ENCODE data around the gene GPR146.

The GPR146 gene

GRCh38 chr7:1011297-1012003 lies 32.9 kb upstream of the GPR146 start:
- no peak for DNase-seq

- DNase-seq: no peak
Observed at GRCh38 chr7:1012004-1012715, 32.2 kb upstream of the GPR146 start.

DNA sequence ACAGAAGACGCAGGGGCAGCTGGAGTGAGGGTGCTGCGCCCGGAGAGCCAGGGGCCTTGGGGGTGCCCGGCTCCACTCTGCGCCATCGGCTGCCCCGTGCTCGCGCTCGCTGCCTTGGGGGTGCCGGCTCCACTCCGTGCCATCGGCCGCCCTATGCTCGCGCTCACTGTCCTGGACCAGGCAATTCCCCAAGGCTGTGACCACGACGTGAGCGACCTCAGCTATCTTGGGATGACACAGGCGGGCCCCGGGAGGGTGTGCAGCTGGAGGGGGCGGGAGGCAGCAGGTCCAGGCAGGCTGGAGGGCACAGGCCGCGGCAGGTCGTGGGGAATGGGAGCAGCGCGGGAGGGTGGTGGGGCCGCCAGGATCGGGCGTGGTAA lies 31.6 kb upstream of the GPR146 start:
- no peak for DNase-seq

DNA sequence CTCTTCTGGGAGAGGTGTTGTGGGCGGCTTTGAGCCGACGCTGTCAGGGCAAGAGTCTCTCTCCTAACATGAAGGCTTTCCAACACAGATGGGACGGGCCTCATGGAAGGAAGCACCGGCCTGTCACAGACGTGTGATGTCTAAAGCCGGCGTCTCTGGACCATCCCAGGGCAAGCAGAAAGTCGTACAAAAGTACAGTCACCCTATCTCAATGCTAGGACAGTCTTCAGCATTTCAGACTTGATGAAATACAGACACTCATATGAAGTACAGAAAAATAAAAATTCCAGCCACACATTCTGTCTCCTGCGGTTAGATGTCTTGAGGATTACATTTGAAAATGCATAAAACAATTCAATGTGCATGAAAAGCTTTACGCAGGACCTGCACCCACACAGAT lies 30.8 kb upstream of the GPR146 start:
- DNase-seq: no peak

DNA sequence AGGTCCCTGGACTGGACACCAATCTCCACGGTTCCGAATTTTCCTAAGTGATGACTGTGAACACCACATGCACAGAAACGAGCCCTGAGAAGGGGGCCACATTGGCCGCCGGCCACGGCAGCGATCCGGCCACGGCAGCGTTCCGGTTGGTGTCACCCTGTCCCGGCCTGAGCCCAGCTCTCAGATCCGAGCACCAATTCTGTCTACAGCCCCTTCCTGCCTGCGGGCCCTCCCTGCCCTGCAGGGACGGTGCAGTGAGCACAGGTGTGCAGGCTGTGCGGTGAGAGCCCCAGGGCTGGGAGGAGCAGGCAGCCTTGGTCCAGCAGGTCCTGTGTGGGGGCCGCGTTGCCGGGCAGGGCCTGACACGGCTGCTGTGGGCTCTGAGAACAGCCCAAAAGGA lies 29.7 kb upstream of the GPR146 start:
- no peak for DNase-seq

DNA sequence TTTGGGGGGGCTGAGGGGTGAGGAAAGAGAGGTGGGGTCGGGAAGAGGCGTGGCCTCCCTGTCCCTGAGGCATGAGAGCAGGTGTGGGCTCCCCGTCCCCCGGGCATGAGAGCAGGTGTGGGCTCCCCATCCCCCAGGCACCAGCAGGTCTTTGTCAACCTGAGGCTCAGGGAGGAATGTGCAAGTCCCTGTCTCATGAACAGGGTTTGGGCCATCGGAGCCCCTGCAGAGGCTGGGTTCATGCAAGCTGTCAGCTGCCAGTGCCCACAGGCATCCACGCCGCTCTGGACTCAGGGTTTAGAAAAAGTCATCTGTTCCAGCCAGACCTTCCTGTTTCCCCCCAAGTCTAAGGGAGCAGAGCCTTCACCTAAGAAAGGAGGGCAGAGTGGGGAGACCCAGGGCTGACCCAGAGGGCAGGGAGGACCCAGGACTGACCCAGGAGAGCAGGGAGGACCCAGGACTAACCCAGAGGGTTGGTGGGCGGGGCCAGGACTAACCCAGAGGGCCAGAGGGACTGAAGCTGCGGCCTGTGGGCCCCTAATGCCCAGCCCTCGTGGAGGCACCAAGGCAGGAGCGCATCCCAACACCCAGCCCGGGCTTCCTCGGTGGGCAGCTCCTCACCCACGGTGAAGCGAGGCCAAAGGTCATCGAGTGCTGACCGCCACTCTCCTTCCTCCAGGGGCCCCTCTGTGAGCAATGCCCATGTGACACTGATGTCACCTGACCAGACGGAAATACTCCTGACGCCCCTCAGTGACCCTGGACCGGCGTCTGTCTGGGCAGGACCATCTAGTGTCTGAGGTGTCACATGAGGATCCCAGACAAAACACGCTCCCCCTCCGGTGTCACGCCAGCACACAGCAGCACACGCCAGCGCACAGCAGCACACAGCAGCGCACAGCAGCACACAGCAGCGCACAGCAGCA lies 28.9 kb upstream of the GPR146 start:
- no peak for DNase-seq

- DNase-seq: no peak
Observed at GRCh38 chr7:1016577-1017531, 27.5 kb upstream of the GPR146 start.

DNA sequence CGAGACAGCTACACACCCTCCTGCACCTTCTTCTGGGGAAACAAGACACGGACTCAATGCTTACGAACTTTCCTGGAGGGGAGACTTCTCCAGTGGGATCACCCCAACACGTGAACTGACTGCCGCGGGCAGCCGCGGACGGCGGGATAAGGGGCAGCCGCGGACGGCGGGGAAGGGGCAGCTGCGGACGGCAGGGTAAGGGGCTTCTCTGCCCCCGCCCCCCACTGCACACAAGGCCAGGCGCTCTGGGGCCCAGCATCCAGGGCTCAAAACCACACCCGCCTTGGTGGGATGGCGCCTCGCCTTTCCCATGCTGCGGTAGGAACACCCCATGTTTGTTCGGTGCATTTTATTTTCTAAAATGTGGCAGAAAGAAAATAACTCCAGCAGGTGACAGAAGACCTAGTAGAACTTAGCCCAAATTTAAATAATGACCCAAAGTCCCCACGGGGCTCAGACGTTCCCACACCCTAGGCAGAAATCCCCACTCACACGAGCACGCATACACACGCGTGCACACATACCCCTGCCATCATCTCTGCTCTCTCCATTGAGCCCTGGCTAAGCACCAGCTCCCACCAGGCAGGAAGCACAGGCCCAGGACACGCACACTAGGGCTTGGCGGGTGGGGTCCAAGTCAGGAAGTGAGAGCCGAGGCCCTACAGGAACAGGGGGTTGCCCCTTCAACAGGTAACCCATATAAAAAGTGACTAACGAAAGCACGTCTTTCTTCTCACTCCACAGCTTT lies 26.6 kb upstream of the GPR146 start:
- no peak for DNase-seq

DNA sequence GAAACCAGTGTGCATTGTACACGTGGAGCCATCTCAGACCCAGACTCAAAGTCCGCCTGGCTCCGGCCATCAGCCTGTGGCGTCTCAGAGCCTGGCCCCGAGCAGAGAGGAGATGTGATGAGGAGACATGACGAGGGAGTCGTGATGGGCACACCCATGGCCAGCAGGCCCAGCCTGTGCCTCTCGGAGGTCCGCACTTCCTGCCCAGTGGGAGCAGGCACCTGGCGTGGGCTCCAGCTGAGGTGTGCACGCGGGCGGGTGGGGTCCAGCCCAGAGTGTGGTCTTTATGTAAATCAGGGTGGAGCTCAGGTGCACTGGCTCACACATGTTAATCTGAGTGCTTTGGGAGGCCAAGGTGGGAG lies 26.0 kb upstream of the GPR146 start:
- DNase-seq: no peak

GRCh38 chr7:1019255-1019785 lies 25.0 kb upstream of the GPR146 start:
- DNase-seq: no peak

- DNase-seq: no peak
Observed at GRCh38 chr7:1019789-1020610, 24.3 kb upstream of the GPR146 start.

GRCh38 chr7:1020849-1021251 lies 23.5 kb upstream of the GPR146 start:
- no peak for DNase-seq

DNA sequence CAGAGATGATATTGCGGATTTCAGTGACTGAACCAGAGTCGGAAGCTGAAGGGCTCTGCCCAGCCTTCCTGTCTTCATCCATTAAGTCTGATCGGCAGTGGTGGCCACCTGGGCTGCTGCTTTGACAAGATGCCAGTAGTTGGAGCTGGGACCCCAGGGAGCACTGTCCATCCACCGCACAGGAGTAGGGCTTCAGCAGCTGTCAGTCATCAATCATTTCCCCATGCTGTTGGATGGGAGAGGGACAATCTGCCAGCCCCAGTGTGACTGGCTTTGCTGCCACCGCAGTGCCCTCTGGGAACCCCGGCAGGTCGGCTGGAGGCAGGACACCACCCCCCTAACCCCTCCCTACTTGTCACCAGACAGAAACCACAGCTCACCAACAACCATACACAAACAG lies 23.0 kb upstream of the GPR146 start:
- DNase-seq: no peak

DNA sequence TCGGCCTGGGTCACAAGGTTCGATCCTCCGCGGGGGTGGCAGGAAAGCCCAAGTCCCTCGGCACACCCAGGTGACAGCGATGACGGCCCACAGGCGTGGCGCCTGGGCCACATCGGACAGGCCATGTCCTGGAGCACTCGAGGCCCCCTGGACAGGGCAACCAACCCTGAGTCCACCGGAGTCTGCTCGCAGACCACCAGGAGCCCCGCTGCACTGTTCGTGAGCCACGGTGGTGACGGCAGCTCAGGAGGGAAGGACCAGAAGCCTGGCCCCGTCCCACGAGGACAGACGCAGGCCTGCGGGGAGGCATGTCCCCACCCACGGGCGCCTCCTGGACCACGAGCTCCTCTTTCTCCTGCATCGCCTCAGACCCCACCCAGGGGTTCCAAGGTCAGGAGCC lies 22.4 kb upstream of the GPR146 start:
- DNase-seq: no peak

- DNase-seq: no peak
Observed at GRCh38 chr7:1022356-1022755, 22.0 kb upstream of the GPR146 start.

DNA sequence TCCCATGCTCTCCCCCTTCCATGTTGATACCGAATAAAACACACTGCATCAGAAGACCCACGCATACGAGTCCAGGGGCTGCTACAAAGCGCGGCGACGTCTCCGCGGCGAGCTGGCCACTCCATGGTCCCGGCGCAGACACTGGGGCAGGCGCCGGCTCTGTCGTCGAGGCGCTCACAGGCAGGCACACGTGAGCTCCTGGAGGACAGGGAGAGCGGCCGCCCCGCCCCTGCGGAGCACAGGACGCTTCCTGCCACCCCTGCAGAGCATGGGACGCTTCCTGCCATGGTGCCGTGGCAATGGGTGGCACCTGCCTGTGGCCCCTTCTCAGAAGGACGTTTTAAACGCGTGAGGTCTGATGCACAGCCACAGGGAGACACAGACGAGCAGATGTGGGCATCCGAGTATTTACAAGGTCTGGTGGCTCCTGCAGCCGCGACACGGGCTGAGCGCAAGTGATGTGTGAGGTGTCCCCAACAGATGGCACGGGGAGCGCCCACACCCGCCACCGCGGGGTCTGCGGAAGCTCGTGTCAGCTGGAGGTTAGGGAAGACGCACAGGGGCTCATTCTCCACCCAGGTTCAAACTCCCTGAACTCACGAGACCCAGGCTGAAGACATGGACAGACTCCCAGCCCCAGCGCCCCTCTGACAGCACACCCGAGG lies 21.4 kb upstream of the GPR146 start:
- no peak for DNase-seq

GRCh38 chr7:1024331-1024841 lies 20.0 kb upstream of the GPR146 start:
- DNase-seq: no peak

GRCh38 chr7:1024876-1025742 lies 19.2 kb upstream of the GPR146 start:
- no peak for DNase-seq

Data from stimulated activated CD8-positive, alpha-beta memory T cell treated with anti-CD3 and anti-CD28 coated beads, Interleukin-4, amount 100 ng/mL, for 48 hours (primary cell).